Globus pallidus (tissue), 1 donor: ENCODE data around the gene CYTH1.

Experiments used
- DNase-seq: peaks from one replicate; pipeline ENCODE4 v3.0.0-alpha.2; 2015; ENCODE audit warnings: low spot score

The CYTH1 gene

DNA sequence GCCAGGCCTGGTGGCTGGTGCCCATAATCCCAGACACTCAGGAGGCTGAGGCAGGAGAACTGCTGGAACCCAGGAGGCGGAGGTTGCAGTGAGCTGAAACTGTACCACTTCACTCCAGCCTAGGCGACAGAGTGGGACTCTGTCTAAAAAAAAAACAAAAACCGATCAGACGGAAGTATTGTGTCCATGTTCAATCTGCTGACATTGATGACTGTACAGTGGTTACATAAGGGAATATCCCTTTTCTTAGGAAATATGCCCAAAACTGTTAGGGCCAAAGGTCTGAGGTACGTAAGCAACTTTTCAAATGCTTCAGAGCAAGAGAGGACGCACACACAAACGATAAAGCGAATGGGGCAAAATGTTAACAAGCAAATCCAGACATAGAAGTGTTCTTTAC is 135.0 kb downstream of the CYTH1 start:
- no peak for DNase-seq

DNA sequence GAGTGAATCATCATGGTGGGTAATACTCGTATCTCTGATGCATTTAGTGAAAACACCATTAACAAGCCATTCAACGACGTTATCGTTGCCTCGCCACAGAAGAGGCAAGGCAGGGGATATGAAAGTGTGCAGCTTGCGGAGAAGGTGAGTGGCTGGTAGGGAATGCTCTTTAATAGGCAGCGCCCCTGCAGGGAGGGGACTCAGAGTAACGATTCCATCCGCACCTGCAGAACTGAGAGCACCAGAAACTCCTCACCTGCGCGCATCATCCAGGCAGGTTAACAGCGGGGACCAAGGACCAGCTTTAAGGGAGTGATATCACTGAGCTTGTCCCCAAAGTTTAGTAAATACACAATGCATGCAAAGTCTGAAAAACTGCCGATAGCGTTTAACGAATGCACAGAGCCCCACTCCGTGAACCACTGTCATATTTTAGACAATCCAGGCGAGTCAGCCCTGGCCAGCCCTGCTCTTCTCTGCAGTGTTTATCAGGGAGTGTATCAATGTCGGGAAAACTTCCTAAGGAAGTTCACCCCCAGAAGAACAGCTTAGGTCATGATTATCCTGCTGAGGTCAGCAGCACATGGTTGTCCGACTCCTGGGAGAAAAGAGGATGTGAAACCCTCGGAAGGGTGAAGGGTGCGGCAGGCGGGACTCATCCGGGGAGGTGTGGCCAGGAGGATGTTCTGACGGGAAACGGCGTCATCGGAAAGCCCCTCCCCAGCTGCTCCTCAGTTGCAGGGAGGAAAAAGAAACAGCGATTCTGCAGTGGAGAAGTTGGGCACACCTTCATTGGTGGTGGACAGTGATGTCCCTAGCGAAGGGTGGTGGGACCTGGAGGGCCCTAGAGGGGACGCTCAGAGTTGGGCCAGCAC is 136.4 kb downstream of the CYTH1 start:
- DNase-seq, result peak; percentile 70

DNA sequence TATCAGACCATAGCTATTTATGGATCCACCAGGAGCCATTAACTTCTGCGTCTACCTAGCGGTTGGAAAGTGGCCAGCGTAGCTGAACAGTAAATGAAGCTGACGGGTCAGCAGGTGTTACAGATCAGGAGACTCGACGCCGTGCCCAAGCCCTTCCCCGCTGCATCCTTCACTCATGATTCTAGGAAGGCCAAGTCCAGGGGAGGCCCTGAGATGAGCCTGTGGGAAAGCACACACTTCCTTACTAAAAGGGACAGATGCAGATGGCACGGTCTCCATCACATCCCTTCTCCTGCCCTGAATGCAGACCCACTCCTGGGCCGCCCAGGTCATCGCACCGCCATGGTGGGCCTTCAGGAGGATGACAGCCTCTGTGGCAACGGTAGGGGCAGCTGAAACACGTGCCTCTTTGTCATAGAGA is 137.1 kb downstream of the CYTH1 start:
- DNase-seq, result no peak

DNA sequence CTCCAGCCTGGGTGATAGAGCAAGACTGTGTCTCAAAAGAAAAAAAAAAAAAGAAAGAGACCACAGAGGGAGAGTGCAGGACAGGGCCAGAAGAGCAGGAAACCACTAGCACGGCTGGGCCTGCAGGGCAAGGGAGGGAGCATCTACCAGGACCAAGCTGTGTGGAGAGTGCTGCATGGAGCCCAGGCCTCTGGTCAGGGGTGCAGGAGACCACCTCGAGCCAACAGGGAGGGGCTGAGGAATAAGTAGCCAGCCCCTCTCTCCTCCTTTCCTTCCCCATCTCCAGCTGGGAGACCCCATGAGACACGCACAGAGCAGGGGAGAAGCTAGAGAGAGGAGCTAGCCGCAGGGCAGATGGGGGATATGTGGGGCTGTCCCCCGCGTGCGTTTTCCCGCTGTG is 137.8 kb downstream of the CYTH1 start:
- DNase-seq, result no peak

DNA sequence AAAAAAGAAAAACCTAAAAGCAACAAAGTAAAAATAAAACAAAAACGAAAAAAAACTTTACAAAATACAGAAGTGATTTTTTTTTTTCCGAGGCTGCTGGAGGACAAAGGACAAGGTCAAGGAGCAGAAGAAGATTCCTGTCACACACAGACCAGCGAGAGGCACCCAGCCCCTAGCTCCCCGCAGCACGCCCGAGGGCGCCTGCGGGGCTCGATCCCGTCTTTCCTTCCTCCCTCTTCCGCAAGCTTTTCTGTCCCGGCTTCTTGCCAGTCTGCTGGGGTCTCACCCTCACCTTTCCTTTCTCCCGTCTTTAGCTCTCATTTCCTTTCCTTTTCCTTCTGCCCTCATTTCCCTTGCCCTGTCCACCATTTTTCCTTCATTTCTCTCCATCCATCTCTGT is 138.7 kb downstream of the CYTH1 start:
- no peak for DNase-seq

DNA sequence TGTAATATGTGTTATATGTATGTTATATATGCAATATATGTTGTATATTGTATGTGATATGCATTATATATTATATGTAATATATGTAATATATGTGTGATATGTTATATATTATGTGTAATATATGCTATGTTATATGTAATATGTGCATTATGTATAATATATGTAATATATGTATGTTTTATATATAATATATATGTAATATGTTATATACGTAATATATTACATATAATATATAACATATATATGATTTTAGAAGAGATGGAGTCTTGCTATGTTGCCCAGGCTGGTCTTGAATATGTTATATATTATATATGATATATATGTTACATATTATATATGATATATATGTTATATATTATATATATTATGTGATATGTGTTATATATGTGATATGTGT is 139.4 kb downstream of the CYTH1 start:
- DNase-seq, result no peak

DNA sequence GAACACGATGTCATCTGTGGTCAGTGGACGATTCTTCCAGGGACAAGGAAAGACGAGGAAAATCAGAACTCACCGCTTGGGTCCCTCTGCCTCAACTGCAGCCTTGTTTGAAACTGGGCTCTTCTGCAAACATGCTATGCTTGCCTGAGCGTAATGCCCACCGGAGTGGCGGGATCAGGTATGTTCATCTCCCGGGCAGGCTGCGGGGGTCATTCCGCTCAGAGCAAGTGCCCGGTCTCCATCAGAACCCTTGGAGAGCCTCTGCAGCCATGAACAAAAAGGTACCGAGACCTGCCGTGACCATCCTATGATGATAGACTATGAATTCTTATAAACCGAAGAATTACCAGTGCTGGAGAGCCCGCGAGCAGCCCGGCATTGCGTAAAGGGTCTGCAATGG is 140.4 kb downstream of the CYTH1 start:
- no peak for DNase-seq

DNA sequence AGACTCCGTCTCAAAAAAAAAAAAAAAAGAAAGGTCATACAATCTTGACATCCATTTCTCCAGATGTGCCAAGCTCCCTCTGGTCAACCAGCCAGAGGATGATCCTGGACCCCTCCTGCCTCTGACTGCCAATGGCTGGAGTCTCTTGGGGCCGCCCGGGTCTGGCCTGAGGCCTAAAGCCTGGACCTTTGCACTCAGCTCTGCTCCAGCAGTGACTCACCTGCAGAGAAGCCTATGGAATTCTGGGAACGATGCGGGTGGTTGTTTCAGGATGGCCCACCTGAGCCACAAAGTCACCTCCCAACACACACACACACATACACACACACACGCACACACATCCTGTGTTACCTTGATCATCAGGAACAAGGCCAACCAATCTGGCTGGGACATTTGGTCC is 140.8 kb downstream of the CYTH1 start:
- DNase-seq, result no peak

DNA sequence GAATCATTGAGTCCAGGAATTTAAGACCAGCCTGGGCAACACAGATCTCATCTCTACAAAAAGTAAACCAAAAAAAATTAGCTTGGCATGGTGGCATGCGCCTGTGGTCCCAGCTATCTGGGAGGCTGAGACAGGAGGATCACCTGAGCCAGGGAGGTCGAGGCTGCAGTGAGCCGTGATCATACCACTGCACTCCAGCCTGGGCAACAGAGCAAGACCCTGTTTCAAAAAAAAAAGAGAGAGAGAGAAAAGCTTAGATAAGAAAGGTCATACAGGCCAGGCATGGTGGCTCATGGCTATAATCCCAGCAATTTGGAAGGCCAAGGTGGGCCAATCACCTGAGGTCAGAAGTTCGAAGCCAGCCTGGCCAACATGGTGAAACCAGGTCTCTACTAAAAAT is 141.4 kb downstream of the CYTH1 start:
- DNase-seq, result no peak

DNA sequence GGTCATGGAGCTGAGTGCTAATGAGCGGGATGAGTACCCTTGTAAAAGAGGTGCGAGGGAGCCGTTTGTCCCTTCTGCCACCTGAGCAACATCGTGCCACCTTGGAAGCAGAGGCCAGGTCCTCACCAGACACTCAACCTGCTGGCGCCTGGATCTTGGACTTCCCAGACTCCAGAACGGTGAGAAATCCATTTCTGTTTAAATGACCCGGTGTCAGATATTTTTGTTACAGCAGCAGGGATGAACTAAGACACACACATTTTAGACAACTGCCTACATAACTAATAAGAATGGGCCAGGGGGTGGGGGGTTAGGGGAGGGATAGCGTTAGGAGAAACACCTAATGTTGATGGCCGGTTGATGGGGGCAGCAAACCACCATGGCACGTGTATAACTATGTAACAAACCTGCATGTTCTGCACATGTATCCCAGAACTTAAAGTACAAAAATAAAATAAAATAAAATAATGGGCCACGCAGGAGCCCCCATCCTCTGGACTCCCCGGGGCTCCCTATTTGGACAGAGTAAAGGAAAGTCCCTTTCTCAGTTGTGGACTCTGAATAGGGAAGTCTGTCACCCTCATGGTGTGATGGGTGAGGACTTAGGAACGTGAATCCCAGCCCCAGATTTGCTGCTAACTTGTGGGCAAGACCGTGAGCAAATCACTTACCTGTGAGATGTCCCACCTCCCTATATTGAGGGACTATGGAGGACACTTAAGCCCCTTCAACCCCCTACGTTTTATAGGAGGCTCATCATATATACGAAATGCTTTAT is 144.2 kb downstream of the CYTH1 start:
- DNase-seq, result no peak

DNA sequence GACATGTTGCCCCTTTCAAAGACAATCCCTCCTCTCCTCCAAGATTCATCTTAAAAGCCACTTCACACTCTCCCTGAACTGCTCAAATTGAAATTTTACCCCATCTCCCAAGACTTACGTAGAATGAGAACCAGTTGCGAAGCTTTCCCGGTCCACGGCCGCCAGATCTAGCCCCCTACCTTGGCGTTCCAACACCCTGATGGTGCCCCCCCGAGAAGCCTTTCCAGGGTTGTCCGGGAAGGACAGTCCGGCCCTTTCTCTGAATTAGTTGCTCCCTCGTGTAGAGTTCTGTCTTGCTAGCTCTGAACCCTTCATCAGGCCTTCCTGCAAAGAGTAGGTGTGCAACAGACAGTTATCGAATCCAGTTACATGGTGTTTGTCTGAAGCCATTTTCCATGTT is 144.9 kb downstream of the CYTH1 start:
- no peak for DNase-seq

DNA sequence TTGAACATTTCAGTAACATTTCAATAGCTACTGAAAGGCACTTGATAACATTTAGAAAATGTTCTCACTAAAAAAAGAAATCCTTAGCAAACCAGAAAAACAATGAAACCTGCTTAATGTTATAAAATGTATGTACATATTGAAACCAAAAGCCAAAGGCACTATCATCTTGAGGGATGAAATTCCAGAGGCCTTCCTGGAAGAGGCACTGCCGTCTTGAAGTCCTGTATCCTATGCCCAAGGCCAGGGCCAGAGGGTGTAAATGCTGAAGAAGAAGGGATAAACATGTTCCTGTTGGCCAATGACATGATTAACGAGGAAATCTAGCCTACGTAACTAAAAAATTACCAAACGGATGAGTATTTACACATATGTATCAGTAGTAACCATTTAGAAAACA is 147.9 kb downstream of the CYTH1 start:
- DNase-seq, result no peak

DNA sequence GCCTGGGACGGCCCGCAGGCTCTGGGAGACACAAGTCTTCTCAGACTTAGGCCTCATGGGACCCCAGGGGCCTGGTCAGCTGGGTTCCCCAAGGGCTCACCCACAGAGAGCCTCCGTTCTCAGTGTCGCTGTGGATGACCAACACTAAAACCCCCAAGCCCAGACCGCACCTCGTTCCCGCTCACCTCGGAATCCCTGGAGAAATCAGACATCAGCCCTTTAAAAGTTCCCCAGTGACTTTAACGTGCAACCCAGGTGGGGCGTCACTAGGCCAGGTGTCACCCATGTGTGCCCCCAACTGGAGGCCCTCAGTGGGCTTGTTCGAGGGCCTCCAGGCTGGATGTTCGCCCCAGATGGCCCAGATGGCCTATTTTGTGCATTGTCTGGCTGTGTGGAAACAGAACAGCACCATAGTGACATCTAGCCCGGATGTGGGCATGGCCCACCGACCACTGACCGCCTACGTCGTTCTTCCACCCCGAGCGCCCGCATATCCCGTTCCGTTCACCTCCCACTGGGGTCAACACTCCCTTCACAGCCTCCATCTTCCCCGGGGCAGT is 152.6 kb downstream of the CYTH1 start:
- no peak for DNase-seq

DNA sequence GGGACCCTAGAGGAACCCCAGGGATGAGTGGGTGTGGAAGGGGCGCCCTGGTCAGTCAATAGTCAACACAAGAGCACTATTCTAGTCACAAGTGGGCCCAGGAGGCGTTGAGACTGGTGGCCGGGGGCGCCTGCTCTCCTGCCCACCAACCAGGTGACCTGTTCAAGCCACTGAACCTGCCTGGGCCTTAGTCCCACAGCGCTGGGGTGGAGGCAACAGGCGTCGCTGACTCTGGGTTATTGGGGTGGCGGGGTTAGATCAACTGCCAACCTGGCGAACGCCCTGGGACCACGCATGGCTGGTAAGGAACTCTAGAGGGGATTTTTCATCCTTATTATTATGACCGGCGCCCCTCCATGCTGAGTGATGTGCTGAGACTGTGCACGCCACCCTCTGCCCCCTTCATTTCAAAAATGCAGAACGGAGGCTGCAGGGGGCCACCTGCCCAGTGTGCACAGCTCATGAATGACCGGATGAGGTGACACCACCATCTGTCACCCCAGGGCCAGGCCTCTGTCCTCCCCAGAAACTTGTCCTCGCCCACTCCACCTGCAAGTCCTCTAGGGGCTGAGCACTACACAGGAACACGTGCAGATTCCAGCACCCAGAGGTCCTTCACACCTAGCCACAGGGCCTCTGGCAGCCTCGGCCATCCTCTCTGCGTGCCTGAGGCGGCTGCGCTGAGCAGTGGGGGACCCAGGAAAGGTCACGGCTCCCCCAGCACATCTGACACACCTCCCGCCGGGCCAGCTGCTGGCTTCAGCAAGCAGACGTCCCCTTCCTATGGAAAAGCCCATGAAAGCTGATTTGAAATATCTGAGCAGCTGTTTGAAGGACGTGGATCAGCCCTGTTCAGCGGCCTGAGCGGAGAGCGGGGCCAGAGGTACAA is 153.3 kb downstream of the CYTH1 start:
- no peak for DNase-seq

DNA sequence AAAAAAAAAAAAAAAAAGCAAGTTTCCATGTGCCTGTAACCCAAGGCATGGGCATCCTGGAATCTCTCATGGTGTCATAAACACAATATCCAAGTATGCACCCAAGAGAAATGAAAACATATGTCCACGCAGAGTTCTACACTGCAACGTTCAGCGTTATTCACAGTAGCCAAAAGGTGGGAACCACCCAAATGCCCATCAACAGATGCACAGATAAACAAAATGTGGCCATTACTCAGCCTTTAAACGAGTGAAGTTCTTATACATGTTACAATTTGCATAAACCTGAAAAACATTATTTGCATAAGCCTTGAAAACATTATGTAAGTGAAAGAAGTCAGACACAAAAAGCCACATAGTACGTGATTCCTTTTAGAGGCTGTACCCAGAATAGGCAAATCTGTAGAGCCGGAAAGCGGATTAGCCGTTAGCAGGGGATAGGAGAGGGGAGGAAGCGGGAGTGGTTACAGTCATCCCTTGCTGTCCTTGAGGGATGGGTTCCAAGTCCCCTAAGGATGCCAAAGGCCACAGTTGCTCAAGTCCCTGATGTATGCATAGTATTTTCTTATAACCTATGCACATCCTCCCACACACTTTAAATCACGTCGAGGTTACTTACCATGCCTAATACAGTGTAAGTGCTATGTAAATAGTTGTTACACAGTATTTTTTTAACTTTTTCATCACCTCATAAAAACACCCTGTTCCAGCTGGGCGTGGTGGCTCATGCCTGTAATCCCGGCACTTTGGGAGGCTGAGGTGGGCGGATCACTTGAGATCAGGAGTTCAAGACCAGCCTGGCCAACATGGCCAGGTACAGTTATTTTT is 157.5 kb downstream of the CYTH1 start:
- no peak for DNase-seq
